C4-2B (cell line): ENCODE results near the gene NR1I2.

ENCODE experiments used
- H3K27ac ChIP-seq: fragments of 450-650 bp; 2 replicates; pipeline ENCODE4 v1.5.1; 2017
- ZFX ChIP-seq: fragments of 450-650 bp; IDR thresholded peaks from 2 replicates; pipeline ENCODE4 v1.6.1; 2017
- TF ChIP-seq, protein P1 (sequence below): fragments of 450-650 bp; conservative IDR thresholded peaks from 2 replicates; pipeline ENCODE4 v1.5.1; 2017; ENCODE audit warnings: mild to moderate bottlenecking

The NR1I2 gene

GRCh38 chr3:119834754-119835370 is 53.0 kb downstream of the NR1I2 start:
- TF ChIP-seq, protein P1, sequence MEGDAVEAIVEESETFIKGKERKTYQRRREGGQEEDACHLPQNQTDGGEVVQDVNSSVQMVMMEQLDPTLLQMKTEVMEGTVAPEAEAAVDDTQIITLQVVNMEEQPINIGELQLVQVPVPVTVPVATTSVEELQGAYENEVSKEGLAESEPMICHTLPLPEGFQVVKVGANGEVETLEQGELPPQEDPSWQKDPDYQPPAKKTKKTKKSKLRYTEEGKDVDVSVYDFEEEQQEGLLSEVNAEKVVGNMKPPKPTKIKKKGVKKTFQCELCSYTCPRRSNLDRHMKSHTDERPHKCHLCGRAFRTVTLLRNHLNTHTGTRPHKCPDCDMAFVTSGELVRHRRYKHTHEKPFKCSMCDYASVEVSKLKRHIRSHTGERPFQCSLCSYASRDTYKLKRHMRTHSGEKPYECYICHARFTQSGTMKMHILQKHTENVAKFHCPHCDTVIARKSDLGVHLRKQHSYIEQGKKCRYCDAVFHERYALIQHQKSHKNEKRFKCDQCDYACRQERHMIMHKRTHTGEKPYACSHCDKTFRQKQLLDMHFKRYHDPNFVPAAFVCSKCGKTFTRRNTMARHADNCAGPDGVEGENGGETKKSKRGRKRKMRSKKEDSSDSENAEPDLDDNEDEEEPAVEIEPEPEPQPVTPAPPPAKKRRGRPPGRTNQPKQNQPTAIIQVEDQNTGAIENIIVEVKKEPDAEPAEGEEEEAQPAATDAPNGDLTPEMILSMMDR = no peak
- no peak for TF ChIP-seq ZFX
- no peak overlapping the region for H3K27ac ChIP-seq

DNA sequence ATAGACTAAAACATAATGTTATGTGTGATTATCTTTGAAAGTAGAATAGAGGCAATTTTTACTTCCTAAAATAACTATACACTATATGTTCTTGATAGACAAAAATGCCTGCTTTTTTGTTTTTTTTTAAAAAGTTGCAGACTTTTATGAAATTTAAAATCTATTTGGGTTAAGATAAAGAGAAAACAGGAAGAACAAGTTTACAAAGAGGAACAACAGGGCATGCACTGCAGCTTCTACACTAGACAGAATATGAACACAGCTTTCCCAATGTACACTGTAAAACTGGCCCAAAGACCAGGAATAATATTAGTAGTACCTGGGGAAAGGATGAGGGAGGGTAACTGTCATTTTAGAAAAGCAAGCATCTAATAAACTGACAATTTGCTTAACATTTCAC is 53.7 kb downstream of the NR1I2 start:
- TF ChIP-seq, protein P1 = no peak
- no peak for TF ChIP-seq ZFX

GRCh38 chr3:119841808-119842471 is 60.0 kb downstream of the NR1I2 start:
- no peak for TF ChIP-seq ZFX
- TF ChIP-seq, protein P1 = no peak
- H3K27ac ChIP-seq = no peak overlapping the region

More for the DNA sequence above, 53.7 kb downstream of the NR1I2 start:
- H3K27ac ChIP-seq = no peak overlapping the region

DNA sequence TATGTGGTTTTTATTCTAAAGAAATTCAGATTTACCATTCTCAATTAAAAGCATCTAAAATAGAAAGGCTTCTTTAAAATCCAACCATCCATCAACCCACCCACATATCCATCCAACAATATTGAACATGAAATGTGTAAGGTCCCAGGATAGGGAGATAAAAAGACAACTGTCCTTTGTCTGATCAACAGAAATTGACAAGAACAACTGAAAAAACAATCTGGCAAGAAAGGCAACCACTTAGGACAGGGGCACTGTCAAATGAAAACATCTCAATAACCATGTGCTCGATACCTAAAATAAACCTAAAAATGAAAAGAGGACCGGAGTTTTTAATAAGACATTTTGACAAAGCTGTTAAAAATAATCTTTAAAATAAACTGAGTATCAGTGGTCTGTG is 67.2 kb downstream of the NR1I2 start:
- TF ChIP-seq ZFX = no peak
- TF ChIP-seq, protein P1 = no peak

DNA sequence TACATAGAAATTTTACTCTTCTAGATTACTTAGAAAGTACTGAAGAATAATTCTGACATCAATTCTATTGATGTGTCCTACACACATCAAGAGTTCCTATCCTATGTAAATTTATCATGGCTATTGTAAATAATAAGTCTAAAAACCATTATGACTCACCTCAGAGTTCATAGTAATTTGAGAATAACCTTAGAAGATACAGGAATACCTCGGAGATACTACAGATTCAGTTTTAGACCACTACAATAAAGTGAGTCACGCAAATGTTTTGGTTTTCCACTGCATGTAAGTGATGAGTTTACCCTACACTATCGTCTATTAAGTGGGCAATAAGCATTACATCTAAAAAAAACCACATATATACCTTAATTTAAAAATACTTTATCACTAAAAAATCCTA is 74.8 kb downstream of the NR1I2 start:
- TF ChIP-seq ZFX = no peak
- TF ChIP-seq, protein P1 = no peak
- no peak overlapping the region for H3K27ac ChIP-seq

More for the DNA sequence above, 67.2 kb downstream of the NR1I2 start:
- H3K27ac ChIP-seq = no peak overlapping the region

DNA sequence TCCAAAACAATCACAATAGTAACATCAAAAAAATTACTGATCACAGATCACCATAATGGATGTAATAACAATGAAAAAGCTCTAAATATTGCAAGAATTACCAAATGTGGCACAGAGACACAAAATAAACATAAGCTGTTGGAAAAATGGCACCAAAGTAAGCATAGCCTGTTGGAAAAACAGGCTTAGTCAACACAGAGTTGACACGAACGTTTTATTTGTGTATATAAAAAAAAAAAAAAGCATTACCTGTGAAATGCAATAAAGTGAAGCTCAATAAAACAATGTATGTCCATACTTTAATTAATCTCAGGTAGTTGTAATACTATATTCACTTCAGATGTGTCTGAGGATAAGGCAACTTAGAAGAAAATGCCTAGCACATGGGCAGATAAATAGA is 77.1 kb downstream of the NR1I2 start:
- no peak overlapping the region for H3K27ac ChIP-seq
- TF ChIP-seq, protein P1 = no peak
- TF ChIP-seq ZFX = no peak

DNA sequence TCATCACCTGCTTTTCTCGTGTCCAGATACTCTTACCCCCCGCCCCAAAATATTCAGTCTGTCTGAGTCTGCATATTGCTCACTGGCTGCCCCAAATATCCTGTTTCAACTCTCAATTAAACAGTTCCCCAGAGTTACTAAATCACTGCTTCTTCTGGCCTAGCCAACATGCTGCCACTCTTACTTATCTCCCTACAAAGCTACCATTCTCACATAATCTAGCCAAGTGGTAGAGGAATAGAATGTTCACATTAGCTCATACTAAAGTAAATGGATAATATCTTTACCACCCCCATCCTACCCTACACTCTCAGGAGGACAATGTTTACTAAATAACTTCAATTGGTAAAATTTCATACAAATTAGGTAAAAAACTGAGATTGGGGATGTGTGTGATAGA is 77.8 kb downstream of the NR1I2 start:
- no peak overlapping the region for H3K27ac ChIP-seq
- no peak for TF ChIP-seq ZFX
- TF ChIP-seq, protein P1 = no peak
